Tibial nerve (tissue), 4 donors: ENCODE results near the gene ZNF519.
"Not testable (repeated sequence)": the region's sequence is repeated elsewhere in the genome, so short reads cannot be mapped to it uniquely, and the experiment has no call there.

Experiments
- CTCF ChIP-seq, 5 experiments: fragments of 200-600 bp in 3 of 5; fragments of 450-650 bp in 2 of 5; sonication (generic) in 3 of 5; IDR thresholded peaks; one replicate each; pipeline ENCODE4 v1.5.1; 2016 to 2019; ENCODE audit warnings: antibody characterized with exemption in 5 of 5, mild to moderate bottlenecking in 3 of 5, moderate library complexity in 2 of 5
- EP300 ChIP-seq, 2 donors: sonication (generic); formaldehyde crosslinking; IDR thresholded peaks; one replicate each; pipeline ENCODE4 v1.6.1; 2017; ENCODE audit warnings: antibody characterized with exemption in 2 of 2, mild to moderate bottlenecking in 1 of 2
- POLR2A ChIP-seq, 2 donors: fragments of 450-650 bp; IDR thresholded peaks; one replicate each; pipeline ENCODE4 v1.6.1; 2017; ENCODE audit warnings: antibody characterized with exemption in 2 of 2, mild to moderate bottlenecking in 2 of 2, moderate library complexity in 2 of 2

- not testable (repeated sequence) for TF ChIP-seq CTCF, POLR2A, EP300 (IDR thresholded peaks at IDR 0.05)
These were observed 41.9 kb upstream of the ZNF519 start for GRCh38 chr18:14174002-14174705.
